ENCODE measurements around the gene SGO2. TPM values are rescaled to one million over a fixed set of nuclear protein-coding genes. Genes with fewer than 3 reads are reported as not detected.

The SGO2 gene
- total and polyA plus RNA-seq, 9 of the 15 experiments (the other 6 are each of a cell fraction or from before 2014, with no cell fraction given): 14.5 to 25.9 (median 16.6) TPM

DNA sequence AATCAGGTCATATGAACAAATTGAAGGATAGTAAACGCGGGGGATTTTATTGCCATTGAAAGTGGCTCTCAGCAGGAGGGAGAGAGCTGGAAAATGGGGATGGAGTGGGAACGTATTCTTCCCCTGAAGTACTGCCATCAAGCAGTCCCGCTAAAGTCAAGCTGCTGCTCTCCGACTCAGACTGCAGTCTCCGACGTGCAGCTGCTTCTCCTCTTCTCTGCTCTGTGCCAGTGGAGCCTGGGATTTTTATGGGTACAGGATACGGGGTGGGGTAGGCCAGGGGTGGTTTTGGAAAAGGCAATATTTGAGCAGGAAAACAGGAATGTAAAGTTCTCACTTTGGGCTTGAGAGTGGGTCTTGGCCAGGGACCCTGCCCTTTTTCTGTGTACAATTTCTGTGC, 49.2 kb upstream of the SGO2 start:
- no peak overlapping the region for H3K9ac ChIP-seq (ENCODE audit: insufficient read depth in 1 of 2, low read depth in 2 of 2, low read length in 2 of 2)
- H3K4me1 ChIP-seq (replicated peaks in 1 of 2; ENCODE audit: control insufficient read depth in 2 of 2, insufficient read depth in 2 of 2, low read length in 2 of 2): peaks cover 4 to 6% of the 10 kb centered on the region in 2 experiments; a peak in 3 of 5 replicates
- BruUV-seq (replicated peaks): no TSS peak
- intact Hi-C loops (cut with micrococcal nuclease) (no loop called here), in situ Hi-C loops (cut with MboI) (no loop called here)
- H3K4me3 ChIP-seq: no peak overlapping the region
- H3K79me2 ChIP-seq (ENCODE audit: control insufficient read depth, insufficient read depth, low read length): no peaks in the 10 kb centered on the region
- no peaks in the 10 kb centered on the region; the same call in 2 of the 3 replicates for H3K36me3 ChIP-seq (ENCODE audit: control insufficient read depth, insufficient read depth, low read length)
- no peak overlapping the region for H3K4me2 ChIP-seq (ENCODE audit: insufficient read depth, low read length)
- H3K27ac ChIP-seq (ENCODE audit: extremely low read depth, low read depth, low read length): no peak overlapping the region
- DNase-seq (ENCODE audit: extremely low read depth in 1 of 4, low spot score in 3 of 4) (no peak), ATAC-seq (no peak), FAIRE-seq (no peak)
- ChIA-PET POLR2A (no interaction called here), CTCF (ENCODE audit: low intra/inter-chr PET ratio) (no interaction called here)
- no peak overlapping the region for H2AFZ ChIP-seq (ENCODE audit: low read depth, low read length)
- no peaks in the 10 kb centered on the region for H4K20me1 ChIP-seq (replicated peaks; ENCODE audit: control insufficient read depth, insufficient read depth, low read length)
- H3K27me3 ChIP-seq (ENCODE audit: control insufficient read depth in 2 of 2, insufficient read depth in 2 of 2, low read length in 2 of 2): no peaks in the 10 kb centered on the region
- no peaks in the 10 kb centered on the region for H3K9me3 ChIP-seq (replicated peaks; ENCODE audit: control insufficient read depth, insufficient read depth, low read depth, low read length)
- 83% methylated on average over 3 of the region's 8 CpGs for WGBS (ENCODE audit: insufficient coverage, low coverage, missing lambda C conversion rate)
- no peaks in the 10 kb centered on the region for H3K9me1 ChIP-seq (ENCODE audit: control insufficient read depth, insufficient read depth, low read length)
- TF ChIP-seq RBM14 (IDR thresholded peaks at IDR 0.05; ENCODE audit: borderline replicate concordance, insufficient read depth, low read depth, low read length): no peak
- TF ChIP-seq ELF4 (CRISPR knock-in tag; IDR thresholded peaks at IDR 0.05): no peak
- no peak for TF ChIP-seq BDP1 (IDR thresholded peaks at IDR 0.05; ENCODE audit: insufficient read depth, insufficient read length)
- no peak for TF ChIP-seq RBM25 (IDR thresholded peaks at IDR 0.05; ENCODE audit: low read depth, low read length, severe bottlenecking)
- TF ChIP-seq MEF2A (IDR thresholded peaks at IDR 0.05; ENCODE audit: control insufficient read depth, low read depth, low read length): no peak
- no peak for TF ChIP-seq CBX3 (IDR thresholded peaks at IDR 0.05; ENCODE audit: borderline replicate concordance in 1 of 2, low read length in 2 of 2)
- no peak for TF ChIP-seq ZNF785 (CRISPR knock-in tag; IDR thresholded peaks at IDR 0.05)
- TF ChIP-seq, protein P1, sequence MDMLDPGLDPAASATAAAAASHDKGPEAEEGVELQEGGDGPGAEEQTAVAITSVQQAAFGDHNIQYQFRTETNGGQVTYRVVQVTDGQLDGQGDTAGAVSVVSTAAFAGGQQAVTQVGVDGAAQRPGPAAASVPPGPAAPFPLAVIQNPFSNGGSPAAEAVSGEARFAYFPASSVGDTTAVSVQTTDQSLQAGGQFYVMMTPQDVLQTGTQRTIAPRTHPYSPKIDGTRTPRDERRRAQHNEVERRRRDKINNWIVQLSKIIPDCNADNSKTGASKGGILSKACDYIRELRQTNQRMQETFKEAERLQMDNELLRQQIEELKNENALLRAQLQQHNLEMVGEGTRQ (CRISPR knock-in tag; IDR thresholded peaks at IDR 0.05): no peak
- TF ChIP-seq, protein P2, sequence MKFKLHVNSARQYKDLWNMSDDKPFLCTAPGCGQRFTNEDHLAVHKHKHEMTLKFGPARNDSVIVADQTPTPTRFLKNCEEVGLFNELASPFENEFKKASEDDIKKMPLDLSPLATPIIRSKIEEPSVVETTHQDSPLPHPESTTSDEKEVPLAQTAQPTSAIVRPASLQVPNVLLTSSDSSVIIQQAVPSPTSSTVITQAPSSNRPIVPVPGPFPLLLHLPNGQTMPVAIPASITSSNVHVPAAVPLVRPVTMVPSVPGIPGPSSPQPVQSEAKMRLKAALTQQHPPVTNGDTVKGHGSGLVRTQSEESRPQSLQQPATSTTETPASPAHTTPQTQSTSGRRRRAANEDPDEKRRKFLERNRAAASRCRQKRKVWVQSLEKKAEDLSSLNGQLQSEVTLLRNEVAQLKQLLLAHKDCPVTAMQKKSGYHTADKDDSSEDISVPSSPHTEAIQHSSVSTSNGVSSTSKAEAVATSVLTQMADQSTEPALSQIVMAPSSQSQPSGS (CRISPR knock-in tag; IDR thresholded peaks at IDR 0.05): no peak
- TF ChIP-seq SMARCA5 (IDR thresholded peaks at IDR 0.05): no peak
- TF ChIP-seq ZNF830 (CRISPR knock-in tag; IDR thresholded peaks at IDR 0.05): no peak

Measured in K562 (cell line).